ENCODE results near the gene C16orf86.

Gene C16orf86

GRCh38 chr16:67694611-67695010 is 28.0 kb downstream of the C16orf86 start:
- Mint-ChIP-seq H3K9me3 (no peaks in the 10 kb centered on the region), H3K4me1 (peaks cover 12% of the 10 kb centered on the region), H3K4me3 (no peak overlapping the region), H3K27ac (no peak overlapping the region), H3K27me3 (no peaks in the 10 kb centered on the region), H3K36me3 (peaks cover 8% of the 10 kb centered on the region)

GRCh38 chr16:67697422-67698185 is 31.0 kb downstream of the C16orf86 start:
- H3K4me3 Mint-ChIP-seq: no peak overlapping the region
- H3K27me3 Mint-ChIP-seq: no peaks in the 10 kb centered on the region
- no peaks in the 10 kb centered on the region for H3K9me3 Mint-ChIP-seq
- peaks cover 11% of the 10 kb centered on the region for H3K4me1 Mint-ChIP-seq
- H3K27ac Mint-ChIP-seq: no peak overlapping the region
- peaks cover 6% of the 10 kb centered on the region for H3K36me3 Mint-ChIP-seq

DNA sequence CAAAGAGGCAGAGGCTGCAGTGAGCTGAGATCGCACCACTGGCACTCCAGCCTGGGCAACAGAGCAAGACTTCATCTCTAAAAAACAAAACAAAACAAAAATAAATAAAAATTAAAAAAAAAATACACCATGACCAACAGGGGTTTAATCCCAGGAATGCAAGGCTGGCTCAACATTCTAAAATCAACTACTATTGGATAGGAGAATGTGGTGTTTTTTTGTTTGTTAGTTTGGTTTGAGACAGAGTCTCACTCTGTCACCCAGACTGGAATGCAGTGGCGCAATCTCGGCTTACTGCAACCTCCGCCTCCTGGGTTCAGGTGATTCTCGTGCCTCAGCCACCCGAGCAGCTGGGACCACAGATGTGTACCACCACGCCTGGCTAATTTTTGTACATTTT is 32.7 kb downstream of the C16orf86 start:
- Mint-ChIP-seq H3K36me3 (peaks cover 6% of the 10 kb centered on the region), H3K9me3 (no peaks in the 10 kb centered on the region), H3K4me1 (peaks cover 22% of the 10 kb centered on the region), H3K4me3 (no peak overlapping the region), H3K27me3 (no peaks in the 10 kb centered on the region), H3K27ac (no peak overlapping the region)

GRCh38 chr16:67701420-67701819 is 34.8 kb downstream of the C16orf86 start:
- peaks cover 35% of the 10 kb centered on the region for H3K4me1 Mint-ChIP-seq
- no peaks in the 10 kb centered on the region for H3K9me3 Mint-ChIP-seq
- H3K36me3 Mint-ChIP-seq: peaks cover 6% of the 10 kb centered on the region
- H3K4me3 Mint-ChIP-seq: no peak overlapping the region
- H3K27ac Mint-ChIP-seq: no peak overlapping the region
- no peaks in the 10 kb centered on the region for H3K27me3 Mint-ChIP-seq

DNA sequence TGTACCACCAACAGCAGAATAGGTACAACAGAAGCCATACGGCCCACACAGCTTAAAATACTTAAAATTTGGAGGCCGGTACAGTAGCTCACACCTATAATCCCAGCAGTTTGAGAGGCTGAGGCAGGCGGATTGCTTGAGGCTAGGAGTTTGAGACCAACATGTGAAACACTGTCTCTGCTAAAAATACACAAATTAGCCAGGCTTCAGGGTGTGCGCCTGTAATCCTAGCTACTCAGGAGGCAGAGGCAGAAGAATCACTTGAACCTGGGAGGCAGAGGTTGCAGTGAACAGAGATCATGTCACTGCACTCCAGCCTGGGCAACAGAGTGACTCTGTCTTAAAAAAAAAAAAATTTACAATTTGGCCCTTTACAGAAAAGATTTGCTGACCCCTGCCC is 35.5 kb downstream of the C16orf86 start:
- no peak overlapping the region for H3K27ac Mint-ChIP-seq
- peaks cover 33% of the 10 kb centered on the region for H3K4me1 Mint-ChIP-seq

GRCh38 chr16:67703626-67704025 is 37.0 kb downstream of the C16orf86 start:
- H3K36me3 Mint-ChIP-seq: peaks cover 1% of the 10 kb centered on the region
- H3K27me3 Mint-ChIP-seq: no peaks in the 10 kb centered on the region
- H3K4me1 Mint-ChIP-seq: peaks cover 31% of the 10 kb centered on the region
- no peaks in the 10 kb centered on the region for H3K9me3 Mint-ChIP-seq
- peak overlapping the region; percentile 10 for H3K27ac Mint-ChIP-seq
- peak overlapping the region; percentile 37 for H3K4me3 Mint-ChIP-seq

More for the DNA sequence above, 35.5 kb downstream of the C16orf86 start:
- H3K27me3 Mint-ChIP-seq: no peaks in the 10 kb centered on the region
- H3K36me3 Mint-ChIP-seq: peaks cover 3% of the 10 kb centered on the region
- no peaks in the 10 kb centered on the region for H3K9me3 Mint-ChIP-seq
- no peak overlapping the region for H3K4me3 Mint-ChIP-seq

DNA sequence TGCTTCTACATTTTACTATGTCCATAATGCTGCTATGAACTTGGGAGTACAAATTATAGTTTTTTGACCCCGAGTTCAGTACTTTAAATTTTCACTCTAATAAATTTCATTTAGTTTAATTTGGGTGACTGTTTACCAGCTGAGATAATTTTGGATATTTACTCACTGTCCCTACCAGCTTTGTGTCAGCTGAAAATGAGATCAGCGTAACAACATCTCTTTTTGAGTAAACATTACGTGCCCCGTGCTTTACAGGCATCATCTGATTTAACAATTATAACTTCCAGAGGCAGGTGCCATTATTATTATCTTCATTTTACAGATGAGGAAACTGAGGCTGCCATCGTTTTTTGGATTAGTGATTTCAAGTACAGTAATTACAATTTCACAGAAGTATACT is 37.5 kb downstream of the C16orf86 start:
- Mint-ChIP-seq H3K36me3 (no peaks in the 10 kb centered on the region), H3K4me3 (no peak overlapping the region), H3K27me3 (no peaks in the 10 kb centered on the region), H3K4me1 (peaks cover 33% of the 10 kb centered on the region), H3K9me3 (no peaks in the 10 kb centered on the region), H3K27ac (no peak overlapping the region)

- no peak overlapping the region for H3K4me3 Mint-ChIP-seq
- no peak overlapping the region for H3K27ac Mint-ChIP-seq
- no peaks in the 10 kb centered on the region for H3K27me3 Mint-ChIP-seq
- H3K36me3 Mint-ChIP-seq: peaks cover 4% of the 10 kb centered on the region
- peaks cover 44% of the 10 kb centered on the region for H3K4me1 Mint-ChIP-seq
- no peaks in the 10 kb centered on the region for H3K9me3 Mint-ChIP-seq
Measured at GRCh38 chr16:67707210-67707609, 40.6 kb downstream of the C16orf86 start.

DNA sequence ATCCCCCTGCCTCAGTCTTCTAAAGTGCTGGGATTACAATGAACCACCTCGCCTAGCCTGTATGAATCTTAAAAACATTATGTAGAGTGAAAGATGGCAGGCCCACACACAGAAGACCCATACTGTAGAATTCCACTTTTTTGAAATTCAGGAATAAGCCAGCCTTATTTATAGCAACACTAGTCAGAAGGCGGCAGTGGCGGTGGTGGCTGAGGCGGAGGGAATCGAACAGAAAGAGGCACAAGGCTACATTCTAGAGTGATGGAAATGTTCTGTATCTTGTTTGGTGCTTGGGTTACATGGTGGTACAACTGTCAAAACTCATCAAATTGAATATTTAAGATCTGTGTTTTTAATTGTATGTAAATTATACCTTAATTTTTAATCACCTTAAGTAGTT is 41.2 kb downstream of the C16orf86 start:
- H3K27me3 Mint-ChIP-seq: no peaks in the 10 kb centered on the region
- no peak overlapping the region for H3K4me3 Mint-ChIP-seq
- H3K27ac Mint-ChIP-seq: no peak overlapping the region
- no peaks in the 10 kb centered on the region for H3K9me3 Mint-ChIP-seq
- peaks cover 44% of the 10 kb centered on the region for H3K4me1 Mint-ChIP-seq
- peaks cover 4% of the 10 kb centered on the region for H3K36me3 Mint-ChIP-seq

DNA sequence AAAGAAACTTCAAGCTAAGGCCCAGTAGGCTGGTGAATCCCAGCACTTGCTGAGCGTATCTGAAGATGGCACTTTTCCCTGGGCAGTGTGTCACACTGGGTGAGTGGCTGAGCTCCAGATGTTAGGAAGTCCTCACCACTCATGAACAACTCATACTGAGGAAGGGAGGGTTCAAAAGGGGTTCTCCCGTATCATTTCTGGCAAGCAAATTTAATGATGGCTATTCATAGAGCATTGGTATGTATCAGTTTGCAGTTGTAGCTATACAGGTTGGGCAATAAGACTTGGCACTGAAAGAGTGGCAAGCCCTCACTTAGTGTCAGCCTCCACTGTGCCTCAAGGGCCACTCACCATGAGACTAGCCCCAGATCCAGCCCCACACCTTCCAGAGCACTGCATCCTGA is 41.8 kb downstream of the C16orf86 start:
- Mint-ChIP-seq H3K36me3 (peaks cover 4% of the 10 kb centered on the region), H3K27me3 (no peaks in the 10 kb centered on the region), H3K9me3 (no peaks in the 10 kb centered on the region), H3K4me3 (no peak overlapping the region), H3K27ac (no peak overlapping the region), H3K4me1 (peaks cover 41% of the 10 kb centered on the region)

- Mint-ChIP-seq H3K9me3 (no peaks in the 10 kb centered on the region), H3K4me1 (peaks cover 40% of the 10 kb centered on the region), H3K27ac (no peak overlapping the region), H3K36me3 (peaks cover 4% of the 10 kb centered on the region), H3K27me3 (no peaks in the 10 kb centered on the region), H3K4me3 (no peak overlapping the region)
Measured at GRCh38 chr16:67709050-67709449, 42.4 kb downstream of the C16orf86 start.

DNA sequence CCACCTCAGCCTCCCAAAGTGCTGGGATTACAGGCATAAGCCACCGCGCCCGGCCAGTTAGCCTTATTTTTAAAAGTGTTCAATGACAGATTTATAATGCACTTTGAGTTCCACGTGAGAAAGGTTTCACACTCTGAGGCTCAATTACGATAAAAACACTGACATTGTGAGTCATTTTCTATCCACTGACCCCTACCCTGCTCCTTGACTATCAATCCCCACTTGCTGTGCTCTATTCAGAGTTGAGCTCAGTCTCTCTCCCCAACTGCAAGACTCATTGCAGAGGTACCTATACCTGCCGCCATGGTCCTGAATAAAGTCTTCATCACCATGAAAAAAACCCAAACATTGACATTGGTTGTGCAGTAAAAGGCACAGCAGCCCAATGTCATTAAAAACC is 44.0 kb downstream of the C16orf86 start:
- Mint-ChIP-seq H3K4me1 (peaks cover 33% of the 10 kb centered on the region), H3K27ac (no peak overlapping the region), H3K36me3 (peaks cover 4% of the 10 kb centered on the region), H3K9me3 (no peaks in the 10 kb centered on the region), H3K4me3 (no peak overlapping the region), H3K27me3 (no peaks in the 10 kb centered on the region)

- no peaks in the 10 kb centered on the region for H3K27me3 Mint-ChIP-seq
- peaks cover 6% of the 10 kb centered on the region for H3K36me3 Mint-ChIP-seq
- no peak overlapping the region for H3K4me3 Mint-ChIP-seq
- H3K9me3 Mint-ChIP-seq: no peaks in the 10 kb centered on the region
- peaks cover 51% of the 10 kb centered on the region for H3K4me1 Mint-ChIP-seq
- no peak overlapping the region for H3K27ac Mint-ChIP-seq
Measured at GRCh38 chr16:67713647-67714273, 47.1 kb downstream of the C16orf86 start.

DNA sequence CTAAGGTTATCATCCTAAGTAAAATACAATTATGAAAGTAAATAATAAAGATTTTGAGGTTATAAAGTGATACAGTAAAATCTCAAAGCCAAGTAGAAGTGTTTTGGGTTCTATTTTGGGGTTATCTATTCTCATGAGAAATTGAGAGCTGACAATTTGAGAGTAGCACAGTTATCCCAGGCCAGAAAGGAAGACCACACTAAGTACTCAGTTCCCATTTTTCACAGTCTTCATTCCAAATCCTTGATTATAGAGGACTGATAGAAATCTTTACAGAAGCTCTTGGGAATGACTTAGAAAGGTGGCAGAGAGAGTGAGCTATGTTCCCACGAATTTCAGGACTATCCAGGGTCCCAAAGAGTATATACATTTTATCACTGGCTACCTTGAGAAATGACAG is 47.9 kb downstream of the C16orf86 start:
- peaks cover 51% of the 10 kb centered on the region for H3K4me1 Mint-ChIP-seq
- no peak overlapping the region for H3K4me3 Mint-ChIP-seq
- H3K9me3 Mint-ChIP-seq: no peaks in the 10 kb centered on the region
- H3K36me3 Mint-ChIP-seq: peaks cover 6% of the 10 kb centered on the region
- H3K27ac Mint-ChIP-seq: no peak overlapping the region
- no peaks in the 10 kb centered on the region for H3K27me3 Mint-ChIP-seq

DNA sequence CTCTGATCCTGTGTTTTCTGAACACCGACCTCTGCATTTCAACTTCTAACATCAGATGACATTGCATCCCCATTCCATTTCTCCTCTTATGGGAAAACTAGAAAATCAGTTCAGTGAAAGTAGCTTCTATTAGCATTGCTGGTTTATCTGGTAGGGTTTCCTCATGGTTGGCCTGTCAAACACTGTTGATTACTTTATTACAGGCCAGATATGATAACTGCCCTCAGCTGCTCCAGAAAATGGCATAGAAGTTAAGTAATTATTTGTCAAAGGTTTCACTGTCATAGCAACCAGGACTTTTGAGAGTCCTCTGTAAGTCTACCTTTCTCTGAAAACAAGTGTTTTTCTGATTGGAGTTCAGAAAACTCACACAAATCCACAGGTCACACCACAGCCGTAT is 49.5 kb downstream of the C16orf86 start:
- Mint-ChIP-seq H3K27me3 (no peaks in the 10 kb centered on the region), H3K27ac (no peak overlapping the region), H3K36me3 (peaks cover 4% of the 10 kb centered on the region)

More for the DNA sequence above, 49.5 kb downstream of the C16orf86 start:
- Mint-ChIP-seq H3K4me1 (peaks cover 62% of the 10 kb centered on the region), H3K9me3 (no peaks in the 10 kb centered on the region), H3K4me3 (no peak overlapping the region)
